Loucy (cell line): ENCODE measurements around the gene SGMS1.

Source experiments
- EZH2phosphoT487 ChIP-seq: fragments of 200-600 bp; IDR thresholded peaks from 2 replicates; pipeline ENCODE4 v1.6.1; 2018; ENCODE audit warnings: antibody characterized with exemption, mild to moderate bottlenecking, moderate library complexity, borderline replicate concordance
- TF ChIP-seq, protein P1 (sequence below): fragments of 200-600 bp; sonication (generic); conservative IDR thresholded peaks from 2 replicates; pipeline ENCODE4 v1.5.1; 2014; ENCODE audit warnings: mild to moderate bottlenecking, antibody characterized with exemption, low read length

DNA sequence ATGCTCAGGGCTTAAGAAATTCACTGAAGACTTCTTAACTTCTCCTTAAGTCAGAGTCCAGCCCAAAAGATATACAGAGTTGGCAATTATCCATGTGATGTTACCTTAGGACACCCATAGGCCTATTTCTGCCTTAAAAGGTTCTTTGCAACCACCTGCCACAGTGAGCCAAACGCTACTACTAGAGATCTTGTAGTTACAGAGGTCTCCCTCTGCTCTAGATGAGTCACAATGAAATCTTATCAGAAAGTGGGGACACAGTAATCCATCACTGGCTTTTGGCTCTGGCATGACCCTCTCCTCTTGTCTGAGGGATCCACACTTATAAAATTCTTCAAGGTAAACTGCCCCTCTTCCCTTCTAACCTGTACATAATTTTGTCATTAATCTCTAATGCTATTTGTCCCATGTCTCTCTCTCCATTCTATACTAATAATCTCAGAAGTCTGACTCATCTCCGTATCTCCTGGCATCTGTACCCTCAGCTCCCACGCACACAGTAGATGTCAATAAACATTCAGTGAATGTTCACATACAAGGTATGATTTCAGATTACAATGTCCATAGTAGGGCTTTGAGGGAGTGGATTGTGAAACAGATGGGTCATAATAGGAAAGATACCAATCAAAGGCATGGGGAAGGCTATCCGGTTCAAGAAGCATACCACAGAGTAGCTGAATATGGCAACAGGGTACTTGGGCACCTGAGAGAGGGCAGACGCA is 112.1 kb downstream of the SGMS1 start:
- TF ChIP-seq, protein P1, sequence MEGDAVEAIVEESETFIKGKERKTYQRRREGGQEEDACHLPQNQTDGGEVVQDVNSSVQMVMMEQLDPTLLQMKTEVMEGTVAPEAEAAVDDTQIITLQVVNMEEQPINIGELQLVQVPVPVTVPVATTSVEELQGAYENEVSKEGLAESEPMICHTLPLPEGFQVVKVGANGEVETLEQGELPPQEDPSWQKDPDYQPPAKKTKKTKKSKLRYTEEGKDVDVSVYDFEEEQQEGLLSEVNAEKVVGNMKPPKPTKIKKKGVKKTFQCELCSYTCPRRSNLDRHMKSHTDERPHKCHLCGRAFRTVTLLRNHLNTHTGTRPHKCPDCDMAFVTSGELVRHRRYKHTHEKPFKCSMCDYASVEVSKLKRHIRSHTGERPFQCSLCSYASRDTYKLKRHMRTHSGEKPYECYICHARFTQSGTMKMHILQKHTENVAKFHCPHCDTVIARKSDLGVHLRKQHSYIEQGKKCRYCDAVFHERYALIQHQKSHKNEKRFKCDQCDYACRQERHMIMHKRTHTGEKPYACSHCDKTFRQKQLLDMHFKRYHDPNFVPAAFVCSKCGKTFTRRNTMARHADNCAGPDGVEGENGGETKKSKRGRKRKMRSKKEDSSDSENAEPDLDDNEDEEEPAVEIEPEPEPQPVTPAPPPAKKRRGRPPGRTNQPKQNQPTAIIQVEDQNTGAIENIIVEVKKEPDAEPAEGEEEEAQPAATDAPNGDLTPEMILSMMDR, result no peak
- TF ChIP-seq EZH2phosphoT487, result no peak
